ENCODE data around the gene TRIP4.

Gene TRIP4

DNA sequence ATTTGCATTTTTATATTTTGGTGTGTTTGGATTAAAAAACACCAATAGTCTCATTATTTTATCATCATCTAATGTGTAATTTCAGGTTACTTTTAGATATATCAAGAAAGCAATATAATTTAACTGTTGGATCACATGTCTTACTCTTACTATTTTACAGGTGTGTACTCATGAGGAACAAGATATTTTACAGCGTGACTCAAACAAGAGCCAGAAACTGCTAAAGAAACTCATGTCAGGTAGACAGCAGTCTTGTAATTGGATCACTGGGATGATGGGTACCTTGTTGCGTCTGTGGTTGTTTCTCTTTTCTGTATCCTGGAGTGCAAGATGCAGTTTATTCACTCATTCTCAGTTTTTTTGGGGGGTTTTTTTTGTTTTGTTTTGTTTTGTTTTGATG lies 12.9 kb downstream of the TRIP4 start:
- TF ChIP-seq, protein P1, sequence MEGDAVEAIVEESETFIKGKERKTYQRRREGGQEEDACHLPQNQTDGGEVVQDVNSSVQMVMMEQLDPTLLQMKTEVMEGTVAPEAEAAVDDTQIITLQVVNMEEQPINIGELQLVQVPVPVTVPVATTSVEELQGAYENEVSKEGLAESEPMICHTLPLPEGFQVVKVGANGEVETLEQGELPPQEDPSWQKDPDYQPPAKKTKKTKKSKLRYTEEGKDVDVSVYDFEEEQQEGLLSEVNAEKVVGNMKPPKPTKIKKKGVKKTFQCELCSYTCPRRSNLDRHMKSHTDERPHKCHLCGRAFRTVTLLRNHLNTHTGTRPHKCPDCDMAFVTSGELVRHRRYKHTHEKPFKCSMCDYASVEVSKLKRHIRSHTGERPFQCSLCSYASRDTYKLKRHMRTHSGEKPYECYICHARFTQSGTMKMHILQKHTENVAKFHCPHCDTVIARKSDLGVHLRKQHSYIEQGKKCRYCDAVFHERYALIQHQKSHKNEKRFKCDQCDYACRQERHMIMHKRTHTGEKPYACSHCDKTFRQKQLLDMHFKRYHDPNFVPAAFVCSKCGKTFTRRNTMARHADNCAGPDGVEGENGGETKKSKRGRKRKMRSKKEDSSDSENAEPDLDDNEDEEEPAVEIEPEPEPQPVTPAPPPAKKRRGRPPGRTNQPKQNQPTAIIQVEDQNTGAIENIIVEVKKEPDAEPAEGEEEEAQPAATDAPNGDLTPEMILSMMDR (IDR thresholded peaks at IDR 0.05; ENCODE audit: insufficient read depth, low read depth, low read length, missing control alignments): no peak
- H3K4me3 ChIP-seq (ENCODE audit: low read length): no peak overlapping the region

GRCh38 chr15:64412216-64412615 lies 24.6 kb downstream of the TRIP4 start:
- no peak overlapping the region for H3K4me3 ChIP-seq (ENCODE audit: low read length)
- DNase-seq (ENCODE audit: low read depth): peak; percentile 92
- TF ChIP-seq, protein P1 (IDR thresholded peaks at IDR 0.05; ENCODE audit: insufficient read depth, low read depth, low read length, missing control alignments): no peak

More for the DNA sequence above, 12.9 kb downstream of the TRIP4 start:
- no peak for DNase-seq (ENCODE audit: low read depth)

GRCh38 chr15:64422697-64423096 lies 35.1 kb downstream of the TRIP4 start:
- TF ChIP-seq, protein P1 (IDR thresholded peaks at IDR 0.05; ENCODE audit: insufficient read depth, low read depth, low read length, missing control alignments): no peak
- no peak overlapping the region for H3K4me3 ChIP-seq (ENCODE audit: low read length)
- DNase-seq (ENCODE audit: low read depth): no peak

GRCh38 chr15:64423970-64424369 lies 36.3 kb downstream of the TRIP4 start:
- TF ChIP-seq, protein P1 (IDR thresholded peaks at IDR 0.05; ENCODE audit: insufficient read depth, low read depth, low read length, missing control alignments): no peak
- no peak overlapping the region for H3K4me3 ChIP-seq (ENCODE audit: low read length)
- no peak for DNase-seq (ENCODE audit: low read depth)

DNA sequence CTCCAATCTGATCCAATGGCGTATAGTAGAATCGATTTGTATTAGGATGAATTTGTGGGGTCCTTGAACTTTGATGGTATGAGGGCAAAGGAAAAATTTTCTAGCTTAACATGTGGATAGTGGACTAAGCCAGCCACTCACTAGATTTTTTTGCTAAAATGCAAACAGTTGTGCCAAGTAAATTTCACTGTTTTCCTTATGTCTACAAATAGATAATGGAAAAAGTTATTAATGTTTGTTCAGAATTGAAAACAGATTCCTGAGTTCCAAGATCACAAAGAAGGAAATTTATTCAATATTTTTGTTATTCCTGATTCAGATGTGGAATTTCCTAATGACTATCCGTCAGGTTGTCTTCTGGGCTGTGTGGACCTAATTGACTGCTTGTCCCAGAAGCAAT lies 37.6 kb downstream of the TRIP4 start:
- DNase-seq (ENCODE audit: low read depth): no peak
- TF ChIP-seq, protein P1 (IDR thresholded peaks at IDR 0.05; ENCODE audit: insufficient read depth, low read depth, low read length, missing control alignments): no peak
- no peak overlapping the region for H3K4me3 ChIP-seq (ENCODE audit: low read length)

- peak; percentile 21 for DNase-seq (ENCODE audit: low read depth)
- TF ChIP-seq, protein P1 (IDR thresholded peaks at IDR 0.05; ENCODE audit: insufficient read depth, low read depth, low read length, missing control alignments): no peak
- no peak overlapping the region for H3K4me3 ChIP-seq (ENCODE audit: low read length)
These were observed 39.3 kb downstream of the TRIP4 start for GRCh38 chr15:64426845-64427465.

DNA sequence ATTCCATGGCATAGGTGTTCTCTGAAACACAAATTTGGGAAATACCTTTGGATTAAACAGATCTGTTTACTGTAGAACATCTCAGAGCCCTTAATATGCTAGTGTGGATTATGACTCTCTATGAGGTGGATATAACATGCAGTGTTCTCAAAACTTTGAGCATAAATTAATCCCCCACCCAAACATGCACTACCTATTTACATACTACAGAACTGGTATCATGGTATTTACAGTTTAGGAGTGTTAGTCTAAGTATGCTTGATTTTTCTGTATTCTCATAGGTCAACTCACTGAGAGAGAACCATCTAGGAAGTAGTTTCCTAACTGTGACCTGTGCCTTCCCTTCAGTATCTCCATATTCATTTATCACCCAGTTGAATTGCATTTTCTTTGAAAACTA lies 41.8 kb downstream of the TRIP4 start:
- no peak overlapping the region for H3K4me3 ChIP-seq (ENCODE audit: low read length)
- DNase-seq (ENCODE audit: low read depth): no peak
- TF ChIP-seq, protein P1 (IDR thresholded peaks at IDR 0.05; ENCODE audit: insufficient read depth, low read depth, low read length, missing control alignments): no peak

Measured in epithelial cell of esophagus (primary cell).